NCI-H128 (cell line): ENCODE data around the gene ZNF276.
"Not testable (repeated sequence)": the region's sequence is repeated elsewhere in the genome, so short reads cannot be mapped to it uniquely, and the experiment has no call there.

Experiments used
- DNase-seq: peaks from one replicate; lab custom pipeline; 2025; ENCODE audit not compliant: unreplicated experiment; lab: John Stamatoyannopoulos, UW

ZNF276 gene

GRCh38 chr16:89720813-89721545 is at the start of gene ZNF276, which contains the start of gene VPS9D1:
ZNF276 (plus strand) TSS chr16:89721537; CDS start chr16:89721641, 104 bp downstream.
VPS9D1 (minus strand) TSS chr16:89720898; CDS start chr16:89720861, 37 bp downstream.
- DNase-seq = peak; percentile 14

- not testable (repeated sequence) for DNase-seq
These were observed 49.8 kb upstream of the ZNF276 start for GRCh38 chr16:89671565-89671964.

- DNase-seq = no peak
These were observed 49.0 kb upstream of the ZNF276 start for GRCh38 chr16:89672177-89672941.

GRCh38 chr16:89678258-89678657 is 43.1 kb upstream of the ZNF276 start:
- no peak for DNase-seq

- no peak for DNase-seq
These were observed 35.4 kb upstream of the ZNF276 start for GRCh38 chr16:89685916-89686315.

- peak; percentile 80 for DNase-seq
These were observed 34.7 kb upstream of the ZNF276 start, which contains the start of gene CDK10 for GRCh38 chr16:89686520-89687091. CDK10 (plus strand) TSS chr16:89686689; CDS start chr16:89686711, 22 bp downstream.

- DNase-seq = no peak
These were observed 34.0 kb upstream of the ZNF276 start for GRCh38 chr16:89687092-89687940.

- no peak for DNase-seq
These were observed 32.9 kb upstream of the ZNF276 start for GRCh38 chr16:89688395-89688794.

- no peak for DNase-seq
These were observed 32.2 kb upstream of the ZNF276 start for GRCh38 chr16:89689142-89689541.

GRCh38 chr16:89689621-89690020 is 31.7 kb upstream of the ZNF276 start:
- DNase-seq = not testable (repeated sequence)

- no peak for DNase-seq
These were observed 30.9 kb upstream of the ZNF276 start for GRCh38 chr16:89690392-89690901.

GRCh38 chr16:89691231-89691985 is 29.9 kb upstream of the ZNF276 start:
- no peak for DNase-seq

- DNase-seq = no peak
These were observed 29.3 kb upstream of the ZNF276 start for GRCh38 chr16:89691986-89692569.

- no peak for DNase-seq
These were observed 28.0 kb upstream of the ZNF276 start for GRCh38 chr16:89693289-89693731.

- no peak for DNase-seq
These were observed 27.2 kb upstream of the ZNF276 start for GRCh38 chr16:89693931-89694783.

- DNase-seq = not testable (repeated sequence)
These were observed 26.6 kb upstream of the ZNF276 start for GRCh38 chr16:89694784-89695085.

- no peak for DNase-seq
These were observed 26.1 kb upstream of the ZNF276 start for GRCh38 chr16:89695086-89695874.
